GM21529 (cell line): ENCODE data around the gene CAMP.
"Not testable (repeated sequence)": the region's sequence is repeated elsewhere in the genome, so short reads cannot be mapped to it uniquely, and the experiment has no call there.

ENCODE experiments used
- ATAC-seq: cut with Tn5 transposase; IDR thresholded peaks from one replicate; pipeline ENCODE4 v1.9.1; 2021; ENCODE audit not compliant: unreplicated experiment

CAMP gene

DNA sequence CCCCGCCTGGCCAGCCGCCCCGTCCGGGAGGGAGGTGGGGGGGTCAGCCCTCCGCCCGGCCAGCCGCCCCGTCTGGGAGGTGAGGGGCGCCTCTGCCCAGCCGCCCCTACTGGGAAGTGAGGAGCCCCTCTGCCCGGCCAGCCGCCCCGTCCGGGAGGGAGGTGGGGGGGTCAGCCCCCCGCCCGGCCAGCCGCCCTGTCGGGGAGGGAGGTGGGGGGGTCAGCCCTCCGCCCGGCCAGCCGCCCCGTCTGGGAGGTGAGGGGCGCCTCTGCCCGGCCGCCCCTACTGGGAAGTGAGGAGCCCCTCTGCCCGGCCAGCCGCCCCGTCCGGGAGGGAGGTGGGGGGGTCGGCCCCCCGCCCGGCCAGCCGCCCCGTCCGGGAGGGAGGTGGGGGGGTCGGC lies 11.5 kb upstream of the CAMP start:
- ATAC-seq = not testable (repeated sequence)

GRCh38 chr3:48214225-48214624 lies 9.1 kb upstream of the CAMP start:
- ATAC-seq = no peak

GRCh38 chr3:48215019-48215418 lies 8.3 kb upstream of the CAMP start:
- ATAC-seq = no peak

- no peak for ATAC-seq
These were observed 7.8 kb upstream of the CAMP start for GRCh38 chr3:48215466-48215865.

DNA sequence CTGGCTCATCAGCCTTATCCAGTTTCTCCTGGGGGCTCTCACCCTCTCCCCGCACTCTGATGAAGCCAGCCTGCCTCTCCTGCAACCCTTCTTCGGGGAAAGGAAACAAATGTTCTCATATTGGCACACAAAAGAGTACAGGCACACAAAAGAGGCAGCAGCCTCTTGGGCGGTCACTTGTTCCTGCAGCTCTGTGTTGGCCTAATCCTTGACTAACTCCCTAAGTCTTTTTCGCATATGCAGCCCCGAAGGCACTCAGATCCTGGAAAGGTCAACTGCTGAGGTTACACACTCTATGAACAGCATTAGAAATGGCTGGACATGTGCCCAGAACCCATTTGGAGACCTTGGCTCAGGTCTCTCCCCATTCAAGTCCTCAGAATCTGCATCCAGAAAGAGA lies 7.4 kb upstream of the CAMP start:
- ATAC-seq = no peak

DNA sequence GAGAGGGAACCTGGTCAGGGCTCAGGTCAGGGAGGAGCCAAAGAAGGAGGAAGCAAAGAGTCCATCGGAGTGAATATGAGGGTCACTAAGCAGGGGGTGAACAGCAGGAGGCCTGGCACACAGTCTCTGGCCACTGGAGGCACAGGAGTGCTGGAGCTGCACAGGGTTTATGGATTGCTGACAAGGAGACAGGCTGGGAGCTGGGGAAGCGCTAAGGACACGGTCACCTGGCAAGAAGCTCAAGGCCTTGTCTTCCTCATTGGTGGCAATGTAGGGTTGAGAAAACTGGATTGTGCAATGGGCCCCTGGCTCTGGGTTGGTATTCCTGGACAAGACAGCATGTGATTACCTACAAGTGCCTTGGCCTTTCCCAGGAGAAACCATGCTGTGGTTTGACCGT lies 5.8 kb upstream of the CAMP start:
- no peak for ATAC-seq

DNA sequence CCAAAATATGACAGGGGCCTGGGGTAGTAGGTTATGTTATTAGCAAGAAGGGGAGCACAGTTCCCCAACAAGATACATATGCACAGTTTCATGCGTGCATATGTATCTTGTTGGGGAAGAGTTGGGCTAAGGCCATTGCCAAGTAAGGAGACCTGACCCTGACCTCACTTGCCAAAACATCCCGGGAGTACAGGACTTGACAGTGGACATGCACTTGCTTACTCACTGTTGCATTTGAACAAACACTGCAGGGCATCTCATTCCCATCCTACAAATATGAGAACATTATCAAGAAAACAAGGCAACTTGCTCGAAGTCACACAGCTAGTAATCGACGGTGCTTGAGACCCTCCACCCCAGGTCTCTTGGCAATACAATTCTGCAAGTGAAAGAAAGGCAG lies 4.8 kb upstream of the CAMP start:
- no peak for ATAC-seq

- ATAC-seq = no peak
These were observed 3.8 kb upstream of the CAMP start for GRCh38 chr3:48219543-48219942.

DNA sequence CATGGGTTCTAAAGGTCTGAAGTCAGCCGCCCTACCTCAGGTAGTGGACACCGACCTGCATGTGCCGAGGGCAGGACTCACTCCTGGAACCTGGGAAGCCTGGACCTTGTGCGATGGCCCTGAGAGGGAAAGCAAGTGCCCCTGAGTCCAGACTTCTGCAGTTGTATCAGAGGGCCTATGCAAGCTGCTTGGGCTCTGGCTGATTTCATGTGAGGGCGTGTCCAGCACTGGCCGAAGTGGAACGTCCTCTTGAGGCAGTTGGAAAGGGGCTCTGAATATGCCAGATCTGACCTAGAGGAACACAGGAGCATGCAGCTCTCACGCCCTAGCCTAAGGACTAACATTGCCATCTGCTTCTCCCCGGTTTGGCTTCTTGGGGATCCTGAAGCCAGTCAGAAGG lies 2.5 kb upstream of the CAMP start:
- ATAC-seq = no peak

DNA sequence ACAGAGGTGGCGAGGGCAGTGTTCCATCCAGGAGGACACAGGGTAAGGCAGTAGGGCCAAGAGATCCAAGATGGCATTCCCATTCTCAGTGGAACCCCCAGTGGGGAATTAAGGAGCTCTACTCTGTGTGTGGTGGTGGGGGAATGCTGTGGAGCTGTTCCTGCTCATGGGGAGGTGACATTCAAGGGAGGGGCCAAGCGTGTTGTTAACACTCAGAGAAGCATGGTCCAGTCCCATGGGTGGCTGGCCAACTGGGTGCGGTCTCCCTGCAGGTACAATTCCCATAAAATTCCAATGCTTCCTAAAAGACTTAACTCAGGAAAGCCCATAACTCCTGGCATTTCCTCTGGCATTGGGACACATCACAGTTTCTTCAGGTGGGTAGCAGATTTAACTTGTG lies 2.3 kb downstream of the CAMP start:
- ATAC-seq = no peak

GRCh38 chr3:48226939-48227338 lies 3.6 kb downstream of the CAMP start:
- ATAC-seq = no peak

DNA sequence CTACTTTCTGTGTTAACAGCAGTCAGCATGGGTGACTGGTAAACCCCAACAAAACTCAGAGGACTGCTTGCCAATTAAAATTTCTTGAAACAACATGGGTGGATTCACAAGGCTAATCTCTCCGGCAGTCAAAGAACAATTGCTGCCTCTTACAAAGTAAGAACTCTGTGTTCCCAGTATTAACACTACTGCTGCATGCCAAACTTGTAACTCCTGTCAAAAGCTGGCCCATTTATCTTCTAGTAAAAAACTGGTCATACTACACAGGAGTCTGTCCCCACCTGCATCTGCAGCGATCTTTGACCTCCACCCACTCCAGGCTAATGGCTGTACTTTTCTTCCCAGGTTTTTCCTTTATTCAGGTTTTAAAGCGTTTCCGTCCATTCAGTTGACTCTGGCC lies 8.9 kb downstream of the CAMP start:
- no peak for ATAC-seq

DNA sequence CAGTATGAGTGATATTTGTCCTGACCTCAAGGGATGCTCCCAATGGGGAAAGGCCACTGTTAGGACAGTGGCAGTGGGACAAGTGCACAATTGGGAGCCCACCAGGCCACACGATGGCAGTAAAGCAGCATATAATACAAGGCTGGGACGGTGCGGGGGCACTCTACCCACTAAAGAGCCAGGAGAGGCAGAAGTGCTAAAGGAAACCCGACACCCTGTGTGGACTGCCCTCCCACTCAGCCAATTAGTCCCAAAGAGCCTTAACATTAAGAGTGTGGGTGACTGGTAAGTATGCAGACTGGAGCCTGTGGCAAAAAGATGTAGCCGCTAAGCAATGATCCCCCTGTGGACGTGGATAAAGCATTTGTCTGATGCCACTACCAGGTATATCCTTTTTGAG lies 9.4 kb downstream of the CAMP start:
- ATAC-seq = peak; percentile 89

DNA sequence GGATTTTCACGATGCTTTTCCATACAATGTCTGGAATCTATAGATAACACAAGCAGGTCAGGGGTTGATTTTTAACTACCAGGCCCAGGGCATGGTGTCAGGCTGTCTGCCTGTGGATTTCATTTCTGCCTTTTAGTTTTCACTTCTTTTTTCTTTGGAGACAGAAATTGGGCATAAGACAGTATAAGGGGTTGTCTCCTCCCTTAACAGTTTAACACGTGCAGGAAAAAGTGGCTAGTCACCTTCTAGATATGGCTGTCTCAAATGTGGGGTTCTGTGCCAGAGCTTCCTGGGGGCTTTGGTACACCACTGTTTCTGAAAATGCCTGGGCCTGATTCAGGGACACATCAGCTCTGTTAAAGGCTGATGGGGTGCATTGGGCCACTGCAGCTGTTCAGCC lies 10.2 kb downstream of the CAMP start:
- no peak for ATAC-seq

DNA sequence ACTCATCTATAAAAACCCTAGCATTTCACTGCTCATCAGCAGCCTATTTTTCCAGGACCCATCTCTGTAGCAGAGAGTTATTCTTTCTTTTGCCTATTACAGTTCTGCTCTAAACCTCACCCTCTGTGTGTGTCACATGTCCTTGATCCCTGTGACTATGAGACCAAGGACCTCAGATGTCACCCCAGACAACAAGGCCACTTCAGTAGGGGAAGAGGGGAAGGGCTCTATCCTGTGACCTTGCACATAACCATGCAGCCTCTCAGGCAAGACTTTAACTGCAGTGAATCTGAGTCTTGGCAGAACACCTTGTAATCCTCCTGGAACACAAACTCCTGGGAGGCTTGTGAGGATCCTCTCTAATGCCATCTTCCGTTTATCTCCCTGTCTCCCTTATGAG lies 13.2 kb downstream of the CAMP start:
- ATAC-seq = no peak

- ATAC-seq = no peak
These were observed 15.3 kb downstream of the CAMP start for GRCh38 chr3:48238531-48239085.

DNA sequence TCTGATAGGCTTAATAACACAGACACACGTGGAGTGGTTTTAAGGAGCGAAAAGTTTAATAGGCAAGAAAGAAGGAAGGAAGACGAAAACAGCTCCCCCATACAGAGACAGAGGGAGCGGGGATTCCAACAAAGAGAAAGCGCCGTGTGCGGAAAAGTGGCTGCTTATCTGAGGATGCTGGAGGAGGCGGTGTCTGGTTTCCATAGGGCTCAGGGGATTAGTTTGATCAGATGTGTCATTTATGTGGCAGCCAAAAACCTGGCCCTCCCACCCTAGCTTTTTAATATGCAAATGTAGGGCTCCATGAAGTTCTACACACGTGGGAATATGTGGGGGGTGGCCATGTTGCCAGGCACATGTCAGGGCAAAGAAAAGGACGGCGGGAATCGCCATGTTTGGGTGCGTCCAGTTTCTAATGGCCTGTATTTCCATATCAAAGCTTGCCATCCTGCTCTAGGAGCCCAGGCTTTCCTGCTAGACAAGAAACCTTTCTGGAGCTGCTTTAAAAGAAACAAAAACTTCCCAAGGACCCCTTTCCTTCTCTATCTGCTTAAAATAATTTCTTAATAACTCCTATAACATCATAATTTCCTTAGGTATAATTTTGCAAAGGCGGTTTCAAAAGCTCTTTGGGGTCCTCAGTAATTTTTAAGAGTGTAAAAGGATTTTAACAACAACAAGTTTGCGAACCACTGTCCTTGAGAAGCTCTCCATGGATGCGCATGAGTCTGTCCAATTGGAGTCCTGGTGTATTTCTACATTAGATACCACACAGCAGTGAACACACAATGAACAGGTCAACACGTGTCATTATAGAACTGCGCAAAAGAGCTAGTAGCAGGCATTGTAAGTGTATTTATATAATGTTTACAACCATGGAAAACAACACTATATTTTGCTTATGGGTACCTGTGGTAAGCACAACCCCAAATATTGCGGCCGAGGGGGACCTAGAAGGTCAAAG lies 17.0 kb downstream of the CAMP start:
- no peak for ATAC-seq

DNA sequence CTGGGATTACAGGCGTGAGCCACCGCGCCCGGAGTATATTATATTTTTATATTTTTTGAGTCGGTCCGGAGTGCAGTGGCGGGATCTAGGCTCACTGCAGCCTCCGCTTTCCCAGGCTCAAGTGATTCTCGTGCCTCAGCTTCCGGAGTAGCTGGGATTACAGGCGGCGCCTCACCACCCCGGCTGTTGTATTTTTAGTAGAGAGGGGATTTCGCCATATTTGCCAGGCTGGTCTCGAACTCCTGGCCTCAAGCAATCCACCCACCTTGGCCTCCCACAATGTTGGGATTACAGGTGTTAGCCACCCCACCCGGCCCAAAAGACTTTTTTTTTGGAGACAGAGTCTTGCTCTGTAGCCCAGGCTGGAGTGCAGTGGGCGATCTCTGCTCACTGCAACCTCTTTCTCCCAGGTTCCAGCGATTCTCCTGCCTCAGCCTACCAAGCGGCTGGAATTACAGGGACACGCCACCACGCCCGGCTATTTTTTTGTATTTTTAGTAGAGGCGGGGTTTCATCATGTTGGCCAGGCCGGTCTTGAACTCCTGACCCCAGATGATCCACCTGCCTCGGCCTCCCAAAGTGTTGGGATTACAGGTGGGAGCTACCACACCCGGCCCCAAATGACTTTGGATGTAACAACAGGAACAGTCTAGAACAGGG lies 18.6 kb downstream of the CAMP start:
- ATAC-seq = no peak

- no peak for ATAC-seq
These were observed 20.6 kb downstream of the CAMP start for GRCh38 chr3:48243886-48244285.

DNA sequence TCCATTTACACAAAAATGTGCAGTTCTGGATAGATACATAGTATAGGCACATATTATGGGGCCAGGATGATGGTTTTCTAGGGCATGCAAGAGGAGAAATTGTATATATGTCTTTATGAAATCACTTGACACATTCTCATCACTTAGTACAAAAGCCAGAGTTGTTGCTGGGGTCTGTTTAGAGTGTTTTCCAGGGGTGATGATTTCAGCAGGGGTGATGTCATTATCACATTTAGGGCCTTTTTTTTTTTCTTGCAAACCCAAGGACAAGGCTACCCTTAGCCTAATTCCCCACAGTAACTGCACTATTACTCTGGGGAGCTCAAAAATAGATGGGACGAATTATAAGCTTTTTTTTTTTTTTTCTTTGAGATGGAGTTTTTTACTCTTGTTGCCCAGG lies 21.2 kb downstream of the CAMP start:
- no peak for ATAC-seq

GRCh38 chr3:48245136-48245535 lies 21.8 kb downstream of the CAMP start:
- ATAC-seq = no peak

DNA sequence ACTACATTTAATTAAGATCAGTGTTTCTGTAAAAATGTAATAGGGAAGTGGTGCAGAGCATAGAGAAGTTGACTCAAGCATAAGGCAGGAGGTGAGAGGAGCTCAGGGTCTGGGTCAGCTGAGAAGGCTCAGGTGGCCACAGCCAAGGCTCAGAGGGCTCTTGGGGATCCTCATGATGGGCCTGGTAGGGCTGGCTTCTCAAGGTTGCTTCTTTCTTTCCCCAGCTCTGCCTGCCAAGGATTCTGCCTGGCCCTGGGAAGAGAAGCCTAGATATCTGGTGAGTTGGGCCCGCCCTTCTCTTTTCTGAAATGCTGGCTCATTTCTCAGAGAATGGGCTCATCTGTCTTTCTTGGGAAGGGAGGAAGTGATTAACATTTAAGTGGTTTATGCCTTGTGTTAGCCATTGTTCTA lies 24.1 kb downstream of the CAMP start:
- no peak for ATAC-seq
